Mucosa of rectum (tissue), 2 donors: ENCODE results near the gene KCNF1.
A peak's percentile ranks its signal among the peaks of the same experiment; 100 is the strongest.

Experiments used
- H3K27ac ChIP-seq, 2 donors: one replicate each; pipeline ENCODE4 v1.7.0; 2013; ENCODE audit warnings: inconsistent platforms in 2 of 2, low read depth in 2 of 2, low read length in 2 of 2
- H3K27me3 ChIP-seq, 2 donors: one replicate each; pipeline ENCODE4 v1.7.0; 2013; ENCODE audit warnings: low read length in 2 of 2; ENCODE audit not compliant: control insufficient read depth in 2 of 2, insufficient read depth in 2 of 2
- H3K36me3 ChIP-seq, 2 donors: one replicate each; pipeline ENCODE4 v1.7.0; 2013; ENCODE audit warnings: low read length in 2 of 2; ENCODE audit not compliant: control insufficient read depth in 2 of 2, insufficient read depth in 2 of 2
- H3K4me1 ChIP-seq, 2 donors: one replicate each; pipeline ENCODE4 v1.7.0; 2013; ENCODE audit warnings: low read length in 2 of 2, mild to moderate bottlenecking in 1 of 2; ENCODE audit not compliant: control insufficient read depth in 2 of 2, insufficient read depth in 2 of 2
- H3K4me3 ChIP-seq, 2 donors: one replicate each; pipeline ENCODE4 v1.7.0; 2013; ENCODE audit warnings: low read length in 2 of 2
- H3K9ac ChIP-seq, 2 donors: one replicate each; pipeline ENCODE4 v1.7.0; 2013; ENCODE audit warnings: low read length in 2 of 2, low read depth in 1 of 2, mild to moderate bottlenecking in 1 of 2
- H3K9me3 ChIP-seq, 2 donors: one replicate each; pipeline ENCODE4 v1.7.0; 2013; ENCODE audit warnings: low read length in 2 of 2; ENCODE audit not compliant: control insufficient read depth in 2 of 2
- donor health status: healthy.
- donor health status: Normal muscosa, but diverticular disease.

Gene KCNF1

DNA sequence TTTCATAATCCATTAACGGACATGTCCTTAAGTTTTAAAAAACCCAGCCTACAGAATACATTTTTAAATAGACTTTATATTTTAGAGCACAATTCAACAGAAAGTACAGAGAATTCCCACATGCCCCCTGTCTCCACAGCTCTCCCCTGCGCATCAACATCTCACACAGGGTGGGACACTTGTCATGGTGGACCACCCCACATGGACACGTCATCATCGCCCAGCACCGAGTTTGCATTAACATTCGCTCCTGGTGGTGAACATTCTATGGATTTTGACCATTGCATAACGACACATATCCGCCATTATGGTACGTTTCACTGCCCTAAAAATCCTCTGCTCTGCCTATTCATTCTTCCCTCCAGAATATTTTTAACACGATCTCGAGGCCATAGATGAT, 1.1 kb upstream of the KCNF1 start:
- Histone ChIP-seq H3K9ac (no peak overlapping the region), H3K27ac (no peak overlapping the region), H3K9me3 (no peaks in the 10 kb centered on the region), H3K4me3 (no peak overlapping the region), H3K4me1 (no peaks in the 10 kb centered on the region), H3K36me3 (no peaks in the 10 kb centered on the region), H3K27me3 (peaks cover 20 to 23% of the 10 kb centered on the region in 2 donors)

DNA sequence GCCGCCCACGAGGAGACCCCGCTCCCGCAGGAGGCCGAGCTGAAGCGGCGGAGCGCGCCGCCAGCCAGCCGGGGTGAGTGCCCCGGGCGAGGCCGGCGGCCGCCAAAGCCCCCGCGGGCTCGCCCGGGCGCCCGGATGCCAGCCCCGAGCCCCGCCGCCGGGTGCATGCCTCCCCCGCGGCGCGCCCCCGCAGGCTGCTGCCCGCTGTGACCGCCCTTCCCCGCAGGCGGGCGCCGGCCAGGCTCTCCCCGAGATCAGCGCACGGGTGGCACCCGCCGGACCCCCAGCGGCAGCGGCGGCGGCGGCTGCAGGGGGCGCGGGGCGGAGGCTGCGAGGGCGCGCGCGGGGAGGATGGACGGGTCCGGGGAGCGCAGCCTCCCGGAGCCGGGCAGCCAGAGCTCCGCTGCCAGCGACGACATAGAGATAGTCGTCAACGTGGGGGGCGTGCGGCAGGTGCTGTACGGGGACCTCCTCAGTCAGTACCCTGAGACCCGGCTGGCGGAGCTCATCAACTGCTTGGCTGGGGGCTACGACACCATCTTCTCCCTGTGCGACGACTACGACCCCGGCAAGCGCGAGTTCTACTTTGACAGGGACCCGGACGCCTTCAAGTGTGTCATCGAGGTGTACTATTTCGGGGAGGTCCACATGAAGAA, 470 bp downstream of the KCNF1 start:
- Histone ChIP-seq H3K4me1 (no peaks in the 10 kb centered on the region), H3K4me3 (peak overlapping the region in 1 of 2 donors; percentile 43), H3K9me3 (no peaks in the 10 kb centered on the region), H3K36me3 (no peaks in the 10 kb centered on the region), H3K27ac (no peak overlapping the region), H3K9ac (peak overlapping the region in 1 of 2 donors; percentile 30), H3K27me3 (peaks cover 20 to 23% of the 10 kb centered on the region in 2 donors)

DNA sequence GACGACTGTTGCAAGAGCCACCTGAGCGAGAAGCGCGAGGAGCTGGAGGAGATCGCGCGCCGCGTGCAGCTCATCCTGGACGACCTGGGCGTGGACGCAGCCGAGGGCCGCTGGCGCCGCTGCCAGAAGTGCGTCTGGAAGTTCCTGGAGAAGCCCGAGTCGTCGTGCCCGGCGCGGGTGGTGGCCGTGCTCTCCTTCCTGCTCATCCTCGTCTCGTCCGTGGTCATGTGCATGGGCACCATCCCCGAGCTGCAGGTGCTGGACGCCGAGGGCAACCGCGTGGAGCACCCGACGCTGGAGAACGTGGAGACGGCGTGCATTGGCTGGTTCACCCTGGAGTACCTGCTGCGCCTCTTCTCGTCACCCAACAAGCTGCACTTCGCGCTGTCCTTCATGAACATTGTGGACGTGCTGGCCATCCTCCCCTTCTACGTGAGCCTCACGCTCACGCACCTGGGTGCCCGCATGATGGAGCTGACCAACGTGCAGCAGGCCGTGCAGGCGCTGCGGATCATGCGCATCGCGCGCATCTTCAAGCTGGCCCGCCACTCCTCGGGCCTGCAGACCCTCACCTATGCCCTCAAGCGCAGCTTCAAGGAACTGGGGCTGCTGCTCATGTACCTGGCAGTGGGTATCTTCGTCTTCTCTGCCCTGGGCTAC, 1.2 kb downstream of the KCNF1 start:
- Histone ChIP-seq H3K9ac (no peak overlapping the region), H3K36me3 (no peaks in the 10 kb centered on the region), H3K9me3 (no peaks in the 10 kb centered on the region), H3K27me3 (peaks cover 21 to 23% of the 10 kb centered on the region in 2 donors), H3K4me3 (no peak overlapping the region), H3K27ac (no peak overlapping the region), H3K4me1 (no peaks in the 10 kb centered on the region)

GRCh38 chr2:10913501-10914271, 2.0 kb downstream of the KCNF1 start:
- Histone ChIP-seq H3K27me3 (peaks cover 22 to 23% of the 10 kb centered on the region in 2 donors), H3K36me3 (no peaks in the 10 kb centered on the region), H3K9me3 (no peaks in the 10 kb centered on the region), H3K4me3 (no peak overlapping the region), H3K27ac (no peak overlapping the region), H3K9ac (no peak overlapping the region), H3K4me1 (no peaks in the 10 kb centered on the region)

GRCh38 chr2:10914272-10914693, 2.5 kb downstream of the KCNF1 start:
- H3K27me3 ChIP-seq, result peaks cover 22 to 23% of the 10 kb centered on the region in 2 donors
- no peak overlapping the region for H3K4me3 ChIP-seq
- H3K9ac ChIP-seq, result no peak overlapping the region

GRCh38 chr2:10915236-10915635, 3.5 kb downstream of the KCNF1 start:
- no peak overlapping the region for H3K4me3 ChIP-seq
- H3K36me3 ChIP-seq, result no peaks in the 10 kb centered on the region
- peaks cover 0 to 4% of the 10 kb centered on the region in 2 donors for H3K4me1 ChIP-seq
- H3K9ac ChIP-seq, result no peak overlapping the region
- peaks cover 22 to 23% of the 10 kb centered on the region in 2 donors for H3K27me3 ChIP-seq
- H3K9me3 ChIP-seq, result no peaks in the 10 kb centered on the region
- H3K27ac ChIP-seq, result no peak overlapping the region

More at GRCh38 chr2:10914272-10914693, 2.5 kb downstream of the KCNF1 start:
- Histone ChIP-seq H3K9me3 (no peaks in the 10 kb centered on the region), H3K4me1 (peaks cover 0 to 3% of the 10 kb centered on the region in 2 donors), H3K27ac (no peak overlapping the region), H3K36me3 (no peaks in the 10 kb centered on the region)

- H3K4me1 ChIP-seq, result peaks cover 0 to 4% of the 10 kb centered on the region in 2 donors
- no peaks in the 10 kb centered on the region for H3K9me3 ChIP-seq
- peaks cover 19 to 20% of the 10 kb centered on the region in 2 donors for H3K27me3 ChIP-seq
- H3K9ac ChIP-seq, result no peak overlapping the region
- H3K36me3 ChIP-seq, result no peaks in the 10 kb centered on the region
- no peak overlapping the region for H3K4me3 ChIP-seq
- H3K27ac ChIP-seq, result no peak overlapping the region
Observed at GRCh38 chr2:10915731-10916276, 4.1 kb downstream of the KCNF1 start.

DNA sequence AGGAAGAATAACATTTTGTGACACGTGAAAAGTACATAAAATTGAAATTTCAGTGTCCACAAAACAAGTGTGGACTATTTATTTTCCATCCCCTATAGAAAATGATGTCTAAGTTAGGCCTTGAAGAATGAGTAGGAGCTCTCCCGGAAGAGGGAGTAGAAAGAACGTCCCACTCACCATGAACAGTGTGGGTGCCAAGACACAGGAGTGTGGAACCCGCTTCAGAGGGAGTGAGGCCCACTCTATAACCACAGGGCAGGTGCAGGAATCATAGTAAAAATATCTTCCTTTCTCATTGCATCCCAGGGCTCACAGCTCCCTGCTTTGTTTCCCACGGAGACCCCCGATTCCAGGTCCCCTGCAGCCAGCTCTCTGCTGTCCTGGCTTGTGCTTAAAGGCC, 5.2 kb downstream of the KCNF1 start:
- Histone ChIP-seq H3K4me1 (peaks cover 0 to 4% of the 10 kb centered on the region in 2 donors), H3K27me3 (peaks cover 12 to 16% of the 10 kb centered on the region in 2 donors), H3K4me3 (no peak overlapping the region), H3K27ac (no peak overlapping the region), H3K9ac (no peak overlapping the region), H3K9me3 (no peaks in the 10 kb centered on the region), H3K36me3 (no peaks in the 10 kb centered on the region)

- Histone ChIP-seq H3K36me3 (no peaks in the 10 kb centered on the region), H3K9me3 (no peaks in the 10 kb centered on the region), H3K4me1 (peaks cover 0 to 4% of the 10 kb centered on the region in 2 donors), H3K27me3 (peaks cover 5 to 12% of the 10 kb centered on the region in 2 donors), H3K27ac (no peak overlapping the region), H3K9ac (no peak overlapping the region), H3K4me3 (no peak overlapping the region)
Observed at GRCh38 chr2:10917927-10918326, 6.2 kb downstream of the KCNF1 start.
